AG04450 (cell line): ENCODE data around the gene ZNF592. TPM values are rescaled to one million over a fixed set of nuclear protein-coding genes. Genes with fewer than 3 reads are reported as not detected.
"Not testable (repeated sequence)": the region's sequence is repeated elsewhere in the genome, so short reads cannot be mapped to it uniquely, and the experiment has no call there.

Experiments
- CTCF ChIA-PET: fragments of 300-600, 350-600 bp; formaldehyde crosslinking; extraction: SDS; loops from one replicate; lab custom pipeline; 2022; ENCODE audit warnings: antibody characterized with exemption, inconsistent platforms; lab: Charles Lee
- POLR2A ChIA-PET: fragments of 350-600 bp; formaldehyde crosslinking; extraction: SDS; loops from one replicate; lab custom pipeline; 2021; ENCODE audit warnings: antibody characterized with exemption, inconsistent platforms; lab: Yijun Ruan, JAX
- DNase-seq: peaks from one replicate; pipeline ENCODE4 v3.0.0-alpha.2; 2011; ENCODE audit warnings: low read depth, low spot score
- H3K27ac ChIP-seq: one replicate; pipeline ENCODE4 v1.5.1; 2012; ENCODE audit warnings: low read depth, low read length, control low read depth
- H3K27me3 ChIP-seq: one replicate; pipeline ENCODE4 v1.6.0; 2012; ENCODE audit warnings: low read length; ENCODE audit not compliant: control insufficient read depth, insufficient read depth
- H3K4me3 ChIP-seq: 2 replicates; pipeline ENCODE4 v1.5.1; 2011; ENCODE audit warnings: mild to moderate bottlenecking, low read depth, low read length, control low read depth
- H3K9me3 ChIP-seq: 2 replicates; pipeline ENCODE4 v1.5.1; 2012; ENCODE audit warnings: low read length; ENCODE audit not compliant: control insufficient read depth, insufficient read depth
- CTCF ChIP-seq: IDR thresholded peaks from 2 replicates; pipeline ENCODE4 v1.5.1; 2011; ENCODE audit warnings: low read depth, low read length, control low read depth, inconsistent platforms
- polyA plus RNA-seq: library from polyadenylated mRNA; depleted of rRNA; stranded (reverse); fragments of >200 nt; gene quantifications from 2 replicates; pipeline ENCODE4 v1.2.3, GENCODE V29; 2011

Gene ZNF592
- polyA plus RNA-seq, 1 experiment = 6.2 TPM

GRCh38 chr15:84844964-84845363, 96.6 kb downstream of the ZNF592 start:
- POLR2A ChIA-PET = no interaction called here
- Histone ChIP-seq H3K9me3 (peaks cover 12% of the 10 kb centered on the region), H3K27me3 (no peaks in the 10 kb centered on the region), H3K4me3 (no peak overlapping the region), H3K27ac (no peak overlapping the region)
- no peak for DNase-seq
- TF ChIP-seq CTCF = no peak
- CTCF ChIA-PET = interaction anchor here (0.6 to 2.6 kb wide), 11 partner anchors 10 to 299 kb away, joined by 3 to 14 read pairs (median 4); no protein-coding TSS in a partner anchor

GRCh38 chr15:84845631-84846030, 97.2 kb downstream of the ZNF592 start:
- H3K27me3 ChIP-seq, H3K4me3 ChIP-seq, POLR2A ChIA-PET, H3K27ac ChIP-seq: not testable (repeated sequence)
- H3K9me3 ChIP-seq = peaks cover 12% of the 10 kb centered on the region
- CTCF ChIA-PET = interaction anchor here (0.7 to 2.6 kb wide), 9 partner anchors 10 to 234 kb away, joined by 3 to 14 read pairs (median 3); no protein-coding TSS in a partner anchor
- peak; percentile 29 for DNase-seq
- TF ChIP-seq CTCF = peak; percentile 64

GRCh38 chr15:84846269-84846668, 97.9 kb downstream of the ZNF592 start:
- H3K27me3 ChIP-seq = no peaks in the 10 kb centered on the region
- CTCF ChIA-PET = interaction anchor here (0.7 to 2.6 kb wide), 5 partner anchors 31 to 234 kb away, joined by 3 to 14 read pairs (median 5); no protein-coding TSS in a partner anchor
- no peak for DNase-seq
- no peak for TF ChIP-seq CTCF
- POLR2A ChIA-PET = no interaction called here
- H3K9me3 ChIP-seq = peaks cover 12% of the 10 kb centered on the region
- no peak overlapping the region for H3K27ac ChIP-seq
- H3K4me3 ChIP-seq = no peak overlapping the region

GRCh38 chr15:84847382-84847781, 99.0 kb downstream of the ZNF592 start:
- no peak for DNase-seq
- no peak overlapping the region for H3K27ac ChIP-seq
- H3K9me3 ChIP-seq = peaks cover 12% of the 10 kb centered on the region
- ChIA-PET POLR2A (no interaction called here), CTCF (no interaction called here)
- no peaks in the 10 kb centered on the region for H3K27me3 ChIP-seq
- TF ChIP-seq CTCF = no peak
- no peak overlapping the region for H3K4me3 ChIP-seq

- H3K4me3 ChIP-seq = no peak overlapping the region
- TF ChIP-seq CTCF = no peak
- CTCF ChIA-PET = interaction anchor here (0.5 to 1.2 kb wide), 3 partner anchors 26 to 289 kb away, joined by 4 to 5 read pairs (median 4); no protein-coding TSS in a partner anchor
- peaks cover 3% of the 10 kb centered on the region for H3K9me3 ChIP-seq
- DNase-seq = no peak
- POLR2A ChIA-PET = no interaction called here
- H3K27ac ChIP-seq = no peak overlapping the region
- peaks cover 2% of the 10 kb centered on the region for H3K27me3 ChIP-seq
Measured at GRCh38 chr15:84852212-84852611, 103.8 kb downstream of the ZNF592 start.
